DMS79 treated with DMSO at 0.1 percent for 48 hours (cell line): ENCODE results near the gene MXRA5.
"Not testable (repeated sequence)": the region's sequence is repeated elsewhere in the genome, so short reads cannot be mapped to it uniquely, and the experiment has no call there.

Experiments used
- DNase-seq: peaks from one replicate; lab custom pipeline; 2025; lab: John Stamatoyannopoulos, UW

Gene MXRA5

DNA sequence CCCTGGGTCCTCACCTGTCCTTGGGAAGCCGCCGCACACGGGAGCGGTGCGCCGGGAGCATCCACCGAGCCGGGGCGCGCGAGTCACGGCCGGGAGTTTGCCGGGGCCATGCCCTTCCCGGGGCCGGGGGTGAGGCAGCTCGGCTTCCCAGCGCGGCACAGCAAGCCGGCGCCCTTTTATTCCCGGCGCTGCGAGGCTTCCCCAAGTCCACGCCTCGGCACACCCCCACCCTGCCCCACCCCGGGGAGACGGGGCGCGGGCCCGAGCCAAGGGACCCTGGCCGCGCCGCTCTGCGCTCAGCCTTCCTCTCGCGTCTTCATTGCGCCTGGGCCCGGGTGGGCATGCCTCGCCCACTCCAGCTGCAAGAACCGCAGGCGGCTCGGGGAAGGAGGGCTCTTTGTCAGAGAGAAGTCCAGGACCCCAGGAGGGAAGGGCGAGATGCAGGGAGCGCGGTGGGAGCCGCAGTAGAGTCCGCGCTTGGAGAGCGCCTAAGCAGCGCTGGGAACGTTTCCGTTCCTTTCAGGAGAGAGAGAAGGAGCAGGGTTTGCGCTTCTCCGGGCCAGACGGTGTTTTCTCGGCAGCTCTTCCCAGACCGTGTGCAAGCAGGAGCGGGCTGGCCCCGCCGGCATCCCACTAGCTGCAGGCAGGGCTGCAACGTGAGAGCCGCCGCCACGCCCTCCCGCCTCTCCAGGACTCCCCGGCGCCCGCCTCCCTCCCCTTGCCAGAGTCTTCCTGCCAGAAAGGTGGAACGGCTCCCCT is at the start of gene MXRA5:
Gene MXRA5 (minus strand): TSS at position 152 of the 759 bp plus-strand sequence. CDS start 2,819 bp downstream, outside the sequence.
- no peak for DNase-seq

DNA sequence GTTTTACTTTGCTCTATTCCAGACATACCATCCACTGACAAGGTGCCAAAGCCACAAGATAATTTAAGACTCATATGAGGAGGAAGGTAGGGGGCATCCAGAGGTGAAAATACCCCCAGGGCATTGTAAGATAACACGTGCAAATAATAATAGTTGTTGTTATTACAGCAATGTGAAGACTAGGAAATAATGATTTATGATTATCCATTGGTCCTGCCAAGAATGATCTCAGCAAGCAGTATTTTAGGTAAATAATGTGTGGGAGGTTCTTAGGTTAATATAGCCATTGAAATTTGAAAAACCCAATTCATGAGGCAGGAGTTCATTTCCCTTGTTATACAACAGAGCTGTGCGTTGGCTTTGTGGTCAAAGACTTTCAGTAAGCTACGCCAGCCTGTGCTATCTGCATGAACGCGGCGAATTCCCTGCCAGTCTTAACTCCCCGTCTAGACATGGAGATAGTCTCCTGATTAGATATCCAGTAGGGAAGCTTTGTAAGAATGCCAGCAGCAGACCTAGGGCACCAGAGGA is 47.2 kb upstream of the MXRA5 start:
- no peak for DNase-seq

GRCh38 chrX:3393178-3393577 is 46.7 kb upstream of the MXRA5 start:
- DNase-seq: no peak

DNA sequence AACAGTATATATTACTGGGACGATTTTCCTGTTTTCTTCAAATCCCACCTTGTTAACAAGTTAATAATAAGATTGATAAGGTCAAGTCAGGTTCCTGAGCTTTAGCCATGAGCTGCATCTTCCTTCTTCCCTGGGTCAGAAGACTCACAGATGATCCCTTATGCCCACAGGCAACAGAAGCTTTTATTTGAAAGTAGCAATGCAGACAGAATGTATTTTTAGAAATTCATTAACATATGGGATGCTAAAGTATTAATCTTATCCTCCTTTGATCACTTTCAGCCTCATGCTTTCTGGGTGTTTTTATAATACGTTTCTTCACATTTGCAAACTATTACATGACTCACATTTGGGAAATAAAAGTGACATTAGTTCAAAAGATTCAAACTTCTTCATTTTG is 42.0 kb upstream of the MXRA5 start:
- DNase-seq: no peak

DNA sequence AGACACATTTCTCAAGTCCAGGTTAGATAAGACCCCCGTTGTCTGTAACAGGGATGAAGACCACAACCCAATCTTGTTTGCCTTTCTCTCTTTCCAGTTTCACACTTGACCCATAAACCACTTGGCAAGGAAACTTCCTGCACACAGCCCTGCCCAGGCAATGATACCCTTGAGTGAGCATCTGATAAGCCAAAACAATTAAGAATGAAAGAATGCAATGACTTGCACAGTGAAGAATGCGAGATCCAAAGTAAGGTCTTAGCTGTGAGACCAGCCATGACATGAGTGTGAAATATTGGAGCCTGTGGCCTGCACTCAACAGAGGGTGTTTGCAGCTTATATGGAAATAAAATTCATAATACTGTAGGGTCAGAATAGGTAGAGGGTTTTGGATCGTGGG is 37.9 kb upstream of the MXRA5 start:
- DNase-seq: no peak

GRCh38 chrX:3380603-3381002 is 34.2 kb upstream of the MXRA5 start:
- no peak for DNase-seq

GRCh38 chrX:3379111-3379510 is 32.7 kb upstream of the MXRA5 start:
- DNase-seq: no peak

DNA sequence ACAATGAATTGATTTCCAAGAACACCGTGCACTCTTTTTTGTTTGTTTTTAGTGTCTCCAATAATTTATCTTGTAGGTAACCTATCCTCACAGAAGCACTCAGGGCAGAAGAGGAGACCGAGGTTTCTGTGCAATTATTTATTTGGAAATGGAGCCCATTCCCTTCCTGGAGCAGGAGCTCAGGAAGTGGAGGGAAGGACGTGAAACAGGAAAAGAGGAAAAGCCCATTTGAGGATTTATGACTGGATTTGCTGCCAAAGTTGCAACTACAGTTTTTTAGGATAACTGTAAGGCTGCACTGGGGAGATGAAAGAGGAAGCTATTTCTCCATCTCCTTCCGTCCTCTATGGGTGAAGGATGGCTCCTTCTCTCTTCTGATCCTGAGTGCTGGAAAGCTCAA is 31.7 kb upstream of the MXRA5 start:
- no peak for DNase-seq

DNA sequence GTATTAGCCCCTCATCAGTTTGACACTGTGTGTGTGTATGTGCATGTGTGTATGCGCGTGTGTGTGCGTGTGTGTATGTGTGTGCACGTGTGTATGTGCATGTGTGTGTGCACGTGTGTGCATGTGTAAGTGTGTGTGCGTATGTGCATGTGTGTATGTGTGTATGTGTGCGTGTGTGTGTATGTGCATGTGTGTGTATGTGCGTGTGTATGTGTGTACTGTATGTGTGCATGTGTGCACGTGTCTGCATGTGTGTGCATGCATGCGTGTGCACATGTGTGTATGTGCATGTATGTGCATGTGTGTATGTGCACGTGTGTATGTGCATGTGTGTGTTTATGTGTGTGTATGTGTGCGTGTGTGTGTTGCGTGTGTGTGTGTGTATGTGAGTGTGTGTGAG is 31.1 kb upstream of the MXRA5 start:
- no peak for DNase-seq

DNA sequence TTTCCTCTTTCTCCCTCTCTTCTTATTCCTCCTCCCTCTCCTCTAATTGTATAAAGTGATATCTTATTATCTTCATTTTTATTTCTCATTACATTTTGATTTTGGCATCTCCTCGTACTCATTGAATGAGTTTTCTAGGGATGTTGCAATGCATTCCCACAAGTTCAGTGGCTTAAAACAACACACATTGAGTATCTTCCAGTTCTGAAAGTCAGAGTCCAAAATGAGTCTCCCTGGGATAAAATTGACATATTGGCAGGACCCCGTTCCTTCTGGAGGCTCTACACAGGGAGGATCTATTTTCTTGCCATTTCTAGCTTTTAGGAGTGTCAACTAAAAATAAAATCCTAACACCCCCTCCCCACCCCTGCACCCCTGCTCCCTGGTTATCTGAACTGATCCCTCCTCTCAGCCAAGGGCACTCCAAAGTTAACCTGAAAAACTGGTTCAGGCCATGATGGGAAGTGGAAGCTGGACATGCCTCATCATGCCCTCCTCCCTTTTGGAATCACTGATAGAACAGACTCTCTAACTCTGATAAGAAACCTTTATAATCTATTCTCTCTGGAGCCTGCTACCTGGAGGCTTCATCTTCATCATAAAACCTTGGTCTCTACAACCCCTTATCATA is 29.5 kb upstream of the MXRA5 start:
- not testable (repeated sequence) for DNase-seq

- no peak for DNase-seq
Observed at GRCh38 chrX:3374108-3374800, 27.8 kb upstream of the MXRA5 start.

GRCh38 chrX:3371163-3371562 is 24.7 kb upstream of the MXRA5 start:
- no peak for DNase-seq

GRCh38 chrX:3370656-3371055 is 24.2 kb upstream of the MXRA5 start:
- no peak for DNase-seq

- no peak for DNase-seq
Observed at GRCh38 chrX:3362956-3363355, 16.5 kb upstream of the MXRA5 start.

GRCh38 chrX:3360881-3361280 is 14.4 kb upstream of the MXRA5 start:
- DNase-seq: no peak

- DNase-seq: not testable (repeated sequence)
Observed at GRCh38 chrX:3352741-3353140, 6.3 kb upstream of the MXRA5 start.

DNA sequence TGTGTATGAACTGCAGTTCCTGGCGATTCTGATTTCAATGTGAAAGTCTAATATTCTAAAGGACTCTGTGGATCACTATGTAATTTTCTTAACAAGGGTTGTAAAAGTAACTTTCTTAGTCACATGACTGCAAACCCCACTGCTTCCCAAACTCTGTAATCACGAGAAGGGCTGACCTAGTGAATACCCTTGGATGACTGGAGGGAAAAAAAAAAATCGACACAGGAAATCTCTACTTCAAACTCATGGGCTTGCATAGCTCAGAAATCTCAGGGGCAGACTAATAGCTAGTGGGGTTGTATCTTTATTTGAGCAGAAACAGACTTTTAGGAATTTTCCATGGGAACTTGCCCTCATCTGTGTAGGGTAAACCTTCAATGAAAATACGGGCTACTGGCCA is 4.8 kb upstream of the MXRA5 start:
- DNase-seq: no peak

DNA sequence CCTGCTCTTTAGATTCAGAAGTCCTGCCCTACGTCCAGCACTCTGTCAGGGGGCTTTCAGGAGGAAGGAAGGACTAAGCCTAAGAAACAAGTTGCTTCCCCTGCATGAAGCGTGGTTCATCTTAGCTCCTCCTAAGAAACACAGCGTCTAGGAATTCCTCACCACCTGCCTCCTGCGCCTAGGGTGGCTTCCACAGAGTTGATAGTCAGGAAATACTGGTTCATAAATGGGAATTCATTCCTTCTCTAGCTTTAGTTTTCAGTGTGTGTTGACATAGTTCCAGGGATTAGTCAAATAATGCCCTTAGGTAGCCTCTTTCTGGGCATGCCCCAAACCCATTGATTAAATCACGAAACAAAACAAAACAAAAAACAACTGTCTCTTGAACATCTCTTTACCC is 1.7 kb upstream of the MXRA5 start:
- no peak for DNase-seq

- no peak for DNase-seq
Observed at GRCh38 chrX:3345281-3346191, 916 bp downstream of the MXRA5 start.

DNA sequence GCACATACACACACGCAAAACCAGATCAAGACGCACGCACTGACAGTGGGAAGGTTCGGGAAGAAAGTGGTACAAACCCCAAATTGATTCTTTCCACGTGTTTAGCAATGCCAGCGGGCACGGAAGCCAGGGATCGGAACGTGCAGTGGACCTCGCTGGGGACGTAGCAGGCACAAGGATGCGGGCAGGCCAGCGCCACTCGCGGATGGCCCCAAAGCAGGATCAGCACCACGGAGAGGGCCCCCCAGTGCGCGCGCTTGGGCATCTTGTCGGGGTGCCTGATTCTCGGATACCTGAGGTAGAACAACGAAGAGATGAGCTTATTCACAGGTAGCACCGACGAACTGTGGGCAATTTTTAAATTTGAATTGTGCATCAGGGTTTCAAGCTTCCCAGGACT is 2.9 kb downstream of the MXRA5 start:
- not testable (repeated sequence) for DNase-seq

- no peak for DNase-seq
Observed at GRCh38 chrX:3340016-3340415, 6.4 kb downstream of the MXRA5 start.

DNA sequence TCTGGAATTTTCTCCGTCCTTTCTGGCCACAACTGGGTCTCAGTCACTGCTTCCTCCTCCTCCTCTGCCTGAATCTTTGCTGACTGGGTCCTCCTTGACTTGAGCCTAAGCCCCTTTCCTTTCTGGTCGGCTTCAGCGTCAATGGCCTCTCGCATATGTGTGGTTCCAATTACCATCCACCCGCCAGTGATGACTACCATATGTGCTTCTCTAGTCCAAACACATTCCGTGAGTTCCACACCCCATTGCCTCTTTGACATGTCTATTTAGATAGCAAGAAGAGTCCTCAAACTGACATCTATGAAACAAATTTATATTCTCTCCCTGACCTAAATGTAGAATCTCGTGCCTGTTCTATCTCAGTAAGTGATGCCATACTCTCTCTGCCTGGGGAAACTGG is 19.8 kb downstream of the MXRA5 start:
- no peak for DNase-seq
